Amygdala (tissue), 56 donors: Measurements from ENCODE around the gene LGALS9.
A peak's percentile ranks its signal among the peaks of the same experiment; 100 is the strongest.
"Not testable (repeated sequence)": the region's sequence is repeated elsewhere in the genome, so short reads cannot be mapped to it uniquely, and the experiment has no call there.

ENCODE experiments used
- DNase-seq, 56 donors: peaks; one replicate each; lab custom pipeline; 2025; lab: John Stamatoyannopoulos, UW

LGALS9 gene

DNA sequence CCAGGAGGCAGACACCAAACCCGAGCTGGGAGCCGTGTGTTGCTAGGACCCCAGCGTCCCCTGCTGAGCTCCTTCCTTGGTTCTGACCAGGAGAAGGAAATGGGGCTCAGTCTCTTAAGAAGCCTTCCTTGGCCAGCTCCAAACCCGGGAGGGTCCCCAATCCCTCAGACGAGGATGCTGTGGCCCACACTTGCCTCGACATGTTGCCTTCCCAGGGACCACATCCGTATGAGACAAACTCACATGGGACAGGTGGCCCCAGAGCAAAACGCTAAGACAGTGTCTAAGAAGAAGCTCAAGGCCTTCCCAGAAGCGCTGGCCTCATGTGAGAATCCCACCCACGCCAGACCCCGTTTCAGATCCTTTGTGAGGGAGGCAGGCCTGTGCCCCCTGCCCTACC is 19.8 kb downstream of the LGALS9 start:
- no peak for DNase-seq

DNA sequence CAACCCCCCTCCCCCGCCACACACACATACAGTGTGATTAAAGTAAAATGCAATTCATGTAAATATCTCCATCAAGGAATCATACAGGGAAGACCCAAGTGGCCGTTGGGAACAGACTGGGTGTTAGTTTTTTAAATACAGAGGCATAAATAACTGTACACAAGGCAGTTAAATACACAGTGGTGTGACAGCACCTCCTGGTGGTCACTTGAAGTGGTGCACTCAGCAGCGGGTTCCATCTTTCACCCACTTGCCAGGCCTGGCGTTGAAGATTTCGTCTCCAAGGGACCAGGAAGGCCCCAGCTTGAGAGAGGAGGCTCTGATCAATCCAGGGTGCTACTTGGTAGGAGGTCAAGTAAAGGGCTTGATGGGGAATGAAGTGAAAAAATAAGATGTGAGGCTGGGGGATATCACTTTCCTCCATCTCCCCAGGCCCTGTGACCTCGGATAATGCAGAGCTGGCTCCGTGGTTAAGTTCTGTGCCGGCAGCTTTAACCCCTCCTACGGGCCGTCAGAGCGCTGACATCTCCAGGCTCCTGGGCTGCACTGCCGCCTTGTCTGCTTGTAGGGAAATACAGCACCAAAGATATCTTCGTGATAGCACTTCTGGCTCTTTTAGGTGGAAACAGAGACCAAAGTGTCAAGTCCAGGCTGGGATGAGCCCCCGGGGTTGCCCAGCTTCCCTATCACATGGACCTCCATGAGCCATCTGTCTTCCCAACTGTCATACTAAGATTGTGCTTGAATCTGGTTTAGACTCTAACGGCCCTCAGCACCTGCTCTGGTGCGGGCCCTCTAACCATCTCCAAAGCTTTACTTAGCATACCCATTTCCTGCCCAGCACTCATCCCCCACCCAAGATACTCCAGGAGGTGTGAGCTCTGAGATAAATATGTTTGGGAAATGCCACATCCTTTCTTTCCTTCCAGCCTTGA is 20.7 kb downstream of the LGALS9 start:
- peak in 32 of 56 donors; percentile 2 to 79 (median 30) for DNase-seq

DNA sequence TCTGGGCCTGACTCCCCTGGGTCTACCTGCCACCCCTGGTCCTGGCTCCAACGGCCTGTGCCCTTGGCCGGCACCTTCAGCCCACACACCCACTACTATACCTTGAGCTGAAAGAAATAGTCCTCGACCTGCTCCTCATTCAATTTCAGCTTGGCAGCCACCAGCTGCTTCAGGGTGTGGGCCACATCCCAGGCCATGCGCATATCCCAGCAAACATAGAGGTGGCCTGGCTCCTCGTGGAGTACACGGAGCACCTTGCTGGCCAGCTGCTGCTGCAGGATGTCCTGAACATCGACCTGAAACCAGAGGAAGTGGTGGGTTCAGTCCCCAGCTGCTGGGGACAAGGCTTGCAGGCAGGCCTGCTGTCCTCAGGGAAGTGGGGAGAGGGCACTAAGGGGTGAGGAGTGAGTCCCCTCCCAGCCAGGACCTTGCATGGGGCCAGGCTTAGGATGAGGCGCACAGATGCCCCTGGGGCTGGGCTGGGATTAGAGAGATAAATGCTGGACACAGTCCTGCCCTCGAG is 22.5 kb downstream of the LGALS9 start:
- not testable (repeated sequence) for DNase-seq

DNA sequence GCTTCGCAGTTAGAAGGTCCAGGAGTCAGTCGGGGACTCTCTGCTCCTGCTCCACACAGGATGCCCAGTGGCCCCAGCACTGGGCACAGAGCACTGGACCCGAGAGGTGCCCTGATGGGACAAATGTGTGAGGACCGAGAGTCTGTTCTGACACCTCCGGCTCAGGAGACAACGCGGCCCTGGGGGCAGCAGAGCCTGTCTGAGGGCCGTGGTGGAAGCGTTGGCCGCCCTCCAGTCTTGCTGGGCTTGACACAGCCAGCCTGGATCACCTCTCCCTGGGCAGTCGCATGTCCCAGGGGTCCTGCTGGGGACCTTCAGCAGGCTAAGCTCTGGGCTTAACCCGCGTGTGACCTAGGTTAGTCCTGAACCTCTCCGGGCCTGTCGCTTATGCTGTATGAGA is 23.1 kb downstream of the LGALS9 start:
- DNase-seq = peak in 1 of 56 donors; percentile 25

DNA sequence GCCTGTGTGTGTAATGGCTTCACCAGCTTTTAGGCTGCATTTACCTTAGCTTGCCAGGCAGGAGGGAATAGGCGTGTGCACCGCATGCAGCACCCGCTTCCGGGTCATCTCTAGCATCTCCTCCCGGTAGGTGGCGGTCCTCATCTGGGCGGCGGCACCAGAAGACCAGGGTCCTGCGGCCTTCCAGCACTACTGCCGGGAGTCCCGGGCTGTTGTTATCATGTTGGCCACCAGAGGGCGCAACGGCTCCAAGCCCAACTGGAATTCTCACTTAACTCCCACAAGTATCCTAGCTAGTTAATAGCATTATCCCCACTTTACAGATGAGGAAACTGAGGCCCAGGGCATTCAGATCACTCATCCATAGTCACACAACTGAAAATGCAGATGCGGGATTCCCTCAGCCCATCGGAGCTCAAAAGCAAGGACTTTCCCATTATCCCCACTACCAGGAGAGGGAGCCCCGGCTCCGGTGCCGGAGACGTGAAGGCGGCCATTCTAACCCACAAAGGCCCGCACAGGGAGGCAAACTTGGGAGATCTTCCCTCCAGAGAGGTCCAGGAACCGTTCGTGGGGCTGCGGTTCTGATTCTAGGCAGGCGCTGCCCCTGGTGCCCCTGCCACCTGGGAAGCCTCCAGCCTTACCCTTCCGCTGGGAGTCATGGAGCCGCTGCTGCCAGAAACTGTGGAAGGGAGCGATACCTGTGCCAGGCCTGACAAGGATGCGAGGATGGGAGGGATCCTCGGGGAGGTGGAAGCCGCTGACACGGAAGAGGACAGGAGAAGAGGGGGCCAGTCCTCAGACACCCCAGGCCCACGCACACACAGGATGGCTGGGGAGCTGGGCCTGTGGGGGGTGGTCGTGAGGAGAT is 23.9 kb downstream of the LGALS9 start:
- DNase-seq = peak in 44 of 56 donors; percentile 7 to 80 (median 40)

DNA sequence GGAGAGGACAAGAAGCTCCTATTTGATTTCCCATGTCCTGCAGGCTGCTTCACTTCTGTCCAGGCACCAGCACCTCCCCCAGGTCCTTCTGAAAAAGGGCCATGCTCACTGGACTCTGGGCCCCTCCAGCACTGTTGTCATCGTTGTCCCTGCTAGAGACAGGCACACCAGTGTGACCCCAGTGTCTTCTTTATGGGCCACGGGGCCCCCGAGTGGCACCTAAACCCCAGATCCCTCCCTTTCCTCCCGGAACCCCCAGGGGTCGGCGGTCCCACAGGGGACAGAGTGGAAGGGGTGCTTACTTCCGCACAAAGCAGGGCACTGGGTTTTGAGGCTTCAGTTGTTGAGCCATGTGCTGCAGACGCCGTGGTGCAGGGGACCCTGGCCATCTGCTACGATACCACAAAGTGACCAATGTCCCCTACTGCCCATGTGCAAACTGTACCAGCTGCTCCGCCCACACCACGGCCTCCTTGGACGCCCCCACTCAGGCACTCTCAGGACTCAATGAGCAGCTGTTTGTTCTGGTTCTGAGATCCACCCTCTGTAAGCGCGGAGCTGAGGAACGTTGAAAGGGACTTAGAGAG is 24.6 kb downstream of the LGALS9 start:
- not testable (repeated sequence) for DNase-seq

DNA sequence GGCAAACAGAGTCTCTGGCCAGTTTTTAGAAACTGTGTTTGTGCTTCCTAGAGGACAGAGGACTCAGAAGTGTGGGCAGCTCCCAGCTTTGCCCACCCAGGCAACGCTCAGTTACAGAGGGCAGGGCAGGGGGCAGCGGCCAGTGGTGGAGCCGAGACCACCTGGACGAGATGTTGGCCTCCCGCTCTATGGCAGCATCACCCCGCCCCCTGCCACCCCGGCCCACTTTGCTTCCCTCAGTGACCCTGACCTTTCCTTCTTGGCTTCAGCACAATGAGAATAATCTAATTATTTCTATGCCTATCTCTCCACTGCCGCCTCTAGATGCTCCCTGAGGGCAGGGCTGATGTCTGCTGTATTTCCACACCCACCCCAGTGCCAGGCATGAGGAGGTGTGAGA is 25.6 kb downstream of the LGALS9 start:
- DNase-seq = not testable (repeated sequence)

DNA sequence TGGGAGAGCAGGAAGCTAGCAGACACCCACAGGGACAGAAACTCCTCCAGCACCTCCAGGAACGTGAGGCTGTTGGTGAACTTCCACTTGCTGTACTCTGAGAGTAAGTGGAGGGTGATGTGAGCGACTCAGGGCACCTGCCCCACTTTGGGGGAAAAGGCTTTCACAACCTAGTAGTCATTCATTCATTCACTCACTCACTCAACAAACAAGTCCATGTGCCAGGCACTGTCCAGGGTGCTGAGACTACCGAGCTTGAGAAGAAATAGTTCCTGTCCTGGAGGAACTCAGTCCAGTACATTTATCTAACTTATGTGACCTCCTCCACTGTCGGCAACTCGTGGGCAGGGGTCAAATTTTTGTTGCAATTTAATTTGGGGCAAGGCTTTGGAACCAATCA is 26.6 kb downstream of the LGALS9 start:
- no peak for DNase-seq

DNA sequence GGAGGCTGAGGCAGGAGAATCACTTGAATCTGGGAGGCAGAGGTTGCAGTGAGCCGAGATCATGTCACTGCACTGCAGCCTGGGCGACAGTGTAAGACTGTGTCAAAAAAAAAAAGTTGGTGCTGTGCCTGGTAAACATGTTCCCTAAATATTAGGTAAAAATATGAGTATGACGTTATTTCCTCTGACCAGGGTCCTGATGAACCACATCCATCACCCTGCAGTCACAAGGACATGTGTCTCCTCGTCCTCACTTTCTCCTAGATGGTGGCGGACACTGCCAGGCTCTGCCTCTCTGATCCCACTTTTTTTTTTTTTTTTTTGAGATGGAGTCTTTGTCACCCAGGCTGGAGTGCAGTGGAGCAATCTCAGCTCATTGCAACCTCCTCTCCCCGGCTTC is 28.7 kb downstream of the LGALS9 start:
- no peak for DNase-seq

DNA sequence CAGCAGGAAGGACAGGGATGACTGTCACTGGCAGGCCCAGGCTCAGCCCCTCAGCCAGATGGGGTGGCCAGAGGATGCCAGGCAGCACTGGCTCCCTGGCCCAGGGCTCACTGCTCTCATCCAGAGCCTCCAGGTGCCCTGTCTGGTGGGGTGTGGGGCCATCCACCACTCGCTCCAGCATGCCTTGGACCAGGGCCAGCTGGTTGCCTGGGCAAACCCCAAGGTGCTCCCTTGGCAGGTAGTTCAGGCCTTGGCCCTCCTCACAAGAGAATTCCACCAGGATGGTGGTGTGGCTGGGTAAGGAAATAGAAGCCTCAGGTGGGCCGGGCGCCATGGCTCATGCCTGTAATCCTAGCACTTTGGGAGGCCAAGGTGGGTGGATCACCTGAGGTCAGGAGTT is 29.4 kb downstream of the LGALS9 start:
- DNase-seq = no peak

DNA sequence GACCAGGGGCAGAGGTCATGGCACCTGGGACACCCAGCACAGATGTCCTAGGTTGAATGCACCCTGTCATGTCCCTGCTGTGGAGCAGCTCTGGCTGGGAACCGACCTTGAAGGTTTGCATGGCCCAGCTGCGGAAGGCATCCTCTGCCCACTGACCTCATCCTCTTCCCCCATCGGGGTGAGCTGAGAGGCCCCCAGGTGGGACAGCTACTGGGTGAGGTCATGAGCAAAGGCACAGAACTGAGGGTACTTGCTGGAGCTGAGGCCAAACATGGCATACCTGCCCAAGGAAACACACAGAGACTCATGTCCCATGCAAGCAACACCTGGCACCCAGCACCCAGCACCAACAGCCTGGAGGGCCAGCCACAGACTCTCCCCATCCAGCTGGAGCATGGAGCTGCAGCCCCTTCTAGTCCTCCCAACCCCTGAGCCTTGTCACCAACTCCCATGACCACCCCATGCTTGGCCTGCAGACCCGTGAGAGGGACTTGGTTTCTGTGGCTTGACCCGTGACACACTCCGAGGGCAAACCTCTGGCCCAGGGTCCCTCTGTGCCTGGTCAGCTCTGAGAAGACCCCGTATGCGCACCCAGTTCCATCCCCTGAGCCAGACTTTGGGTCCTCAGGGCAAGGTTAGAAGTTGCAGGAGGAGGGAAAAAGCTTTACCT is 33.1 kb downstream of the LGALS9 start:
- DNase-seq = no peak

DNA sequence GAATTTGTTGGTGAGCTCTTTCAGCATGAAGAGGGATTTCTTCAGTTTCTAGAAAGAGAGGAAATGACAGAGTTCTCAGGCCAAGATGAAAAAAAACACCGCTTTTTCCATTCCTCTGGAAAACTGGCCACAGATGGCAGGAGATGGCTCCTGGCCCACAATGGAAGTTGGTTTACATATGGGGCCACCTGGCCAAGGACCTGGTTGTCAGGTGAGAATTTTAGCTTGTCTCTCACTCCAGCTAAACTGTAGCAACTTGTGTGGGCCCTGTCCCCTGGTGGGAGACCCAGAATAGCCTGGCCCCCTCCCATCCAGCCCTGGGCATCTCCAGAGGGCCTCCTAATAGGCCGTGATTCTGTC is 33.6 kb downstream of the LGALS9 start:
- no peak for DNase-seq

DNA sequence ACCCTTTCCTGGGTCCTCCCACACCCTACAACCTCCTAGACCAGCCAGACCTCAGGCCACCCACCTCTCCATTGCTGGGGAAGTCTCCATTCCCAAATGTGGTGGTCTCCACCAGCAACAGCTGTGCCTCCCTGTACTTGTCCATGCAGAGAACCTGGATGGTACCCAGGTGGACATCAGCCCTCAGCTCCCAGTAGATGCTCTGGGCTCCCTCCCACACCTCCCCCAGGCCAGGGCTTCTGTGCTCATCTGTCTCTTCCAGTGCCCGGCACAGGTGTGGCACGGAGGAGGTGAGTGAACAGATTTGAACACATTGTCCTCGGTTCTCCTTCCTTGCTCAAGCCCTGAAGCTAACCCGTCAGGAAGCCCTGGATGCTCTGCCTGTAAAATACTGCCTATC is 34.6 kb downstream of the LGALS9 start:
- no peak for DNase-seq

DNA sequence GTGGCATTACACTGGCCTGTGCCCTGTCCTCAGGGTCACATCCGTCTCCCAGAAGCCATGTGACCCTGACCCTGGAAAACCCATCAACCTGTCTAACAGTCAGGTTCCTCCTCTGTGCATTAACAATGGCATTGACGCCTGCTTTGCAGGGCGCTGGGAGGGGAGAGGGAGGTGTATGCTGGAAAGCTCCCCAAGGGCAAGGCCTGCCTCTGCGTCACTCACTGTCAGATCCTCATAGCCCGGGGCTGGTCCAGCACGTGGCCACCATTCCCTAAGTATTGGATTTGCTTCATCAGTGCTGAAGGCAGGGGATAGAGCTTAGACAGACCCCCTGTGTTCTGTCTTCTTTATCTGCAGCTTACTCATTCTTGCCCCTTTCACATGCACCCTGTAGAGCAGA is 35.3 kb downstream of the LGALS9 start:
- DNase-seq = not testable (repeated sequence)

DNA sequence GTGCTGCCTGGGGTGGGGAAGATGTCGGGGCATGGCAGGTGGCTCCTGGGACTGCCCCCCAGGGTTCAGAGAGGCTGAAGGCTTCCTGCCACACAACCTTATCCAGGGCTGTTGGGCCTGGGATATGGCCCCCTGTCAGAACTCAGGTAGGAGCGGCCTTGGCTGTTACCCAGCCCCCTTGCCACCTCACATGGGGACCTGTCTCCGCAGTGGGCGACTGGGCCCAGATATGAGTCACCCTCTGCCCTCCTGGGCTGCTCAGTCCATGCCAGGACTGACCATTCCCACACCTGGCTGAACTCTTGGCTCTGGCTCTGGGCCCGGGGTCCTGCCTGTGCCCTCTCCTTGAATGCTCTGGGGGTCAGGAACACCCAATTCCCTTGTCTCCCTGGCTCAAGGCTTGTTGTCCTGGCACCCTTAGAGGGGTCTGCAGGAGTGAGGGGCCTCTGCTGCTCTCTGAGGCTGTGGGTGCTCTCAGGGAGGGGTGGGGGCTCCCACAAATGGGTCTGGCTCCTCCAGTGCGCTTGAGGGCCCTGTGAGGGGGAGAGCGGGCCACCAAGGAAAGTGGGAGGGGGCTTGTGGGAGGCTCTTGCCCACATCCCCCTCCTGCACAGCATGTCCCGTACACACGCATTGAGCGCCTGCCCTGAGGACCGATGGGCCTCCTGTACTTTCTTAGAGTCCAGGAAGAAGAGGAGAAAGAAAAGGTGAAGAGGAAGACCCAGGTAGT is 36.0 kb downstream of the LGALS9 start:
- DNase-seq = no peak

DNA sequence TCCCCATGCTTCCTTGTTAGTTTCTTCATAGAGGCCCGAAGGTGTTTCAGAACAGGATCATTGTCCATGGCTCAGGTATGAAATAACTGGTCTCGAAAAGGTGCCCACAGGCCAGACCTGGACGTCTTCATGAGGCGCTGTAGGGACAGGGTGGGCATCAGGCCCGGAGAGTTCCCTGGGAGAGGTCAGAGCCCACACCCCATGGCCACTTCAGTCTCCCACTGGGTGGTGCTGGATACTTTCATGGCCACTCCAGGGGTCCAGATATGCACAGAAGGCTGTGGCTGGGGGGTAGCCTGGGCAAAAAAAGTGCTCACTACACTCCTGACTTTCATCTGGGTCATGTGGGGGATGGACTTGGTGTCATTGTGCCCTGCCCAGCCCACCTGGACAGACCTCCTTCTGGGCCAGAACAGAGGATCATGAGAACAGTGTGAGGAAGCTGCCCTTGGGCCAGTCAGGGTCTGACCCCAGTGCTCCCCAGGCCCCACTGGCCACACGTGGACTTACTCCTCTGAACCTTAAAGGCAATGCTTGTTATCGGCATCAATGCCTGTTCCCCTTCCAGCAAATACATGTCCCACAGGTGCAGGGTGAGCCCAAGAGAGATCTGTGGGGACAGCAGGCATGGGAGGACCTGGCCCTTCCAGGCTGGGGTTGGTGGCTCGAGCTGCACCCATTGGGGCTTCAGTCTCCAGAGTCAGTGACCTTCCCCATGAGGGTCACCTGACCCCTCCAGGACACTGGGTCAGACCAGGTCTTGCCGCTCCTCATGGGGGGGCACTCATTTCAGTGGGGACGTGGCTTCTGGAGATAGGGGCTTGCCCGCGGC is 36.9 kb downstream of the LGALS9 start:
- no peak for DNase-seq

DNA sequence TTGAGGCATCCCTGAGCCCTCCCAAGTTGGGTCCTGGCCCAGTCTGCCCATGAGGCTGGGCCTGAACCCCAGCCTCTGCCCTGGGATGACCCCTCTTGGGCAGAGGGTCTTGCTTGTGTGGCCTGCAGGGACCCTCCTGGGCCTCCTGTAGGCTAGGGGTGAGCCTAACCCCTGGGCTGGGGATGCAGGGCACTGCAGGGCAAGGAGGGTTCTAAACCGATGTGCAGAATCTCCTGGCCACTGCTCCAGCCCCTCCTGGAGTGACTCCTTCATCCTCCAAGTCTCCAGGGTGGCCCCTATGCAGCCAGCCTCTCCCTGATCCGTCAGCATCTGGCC is 37.5 kb downstream of the LGALS9 start:
- no peak for DNase-seq

DNA sequence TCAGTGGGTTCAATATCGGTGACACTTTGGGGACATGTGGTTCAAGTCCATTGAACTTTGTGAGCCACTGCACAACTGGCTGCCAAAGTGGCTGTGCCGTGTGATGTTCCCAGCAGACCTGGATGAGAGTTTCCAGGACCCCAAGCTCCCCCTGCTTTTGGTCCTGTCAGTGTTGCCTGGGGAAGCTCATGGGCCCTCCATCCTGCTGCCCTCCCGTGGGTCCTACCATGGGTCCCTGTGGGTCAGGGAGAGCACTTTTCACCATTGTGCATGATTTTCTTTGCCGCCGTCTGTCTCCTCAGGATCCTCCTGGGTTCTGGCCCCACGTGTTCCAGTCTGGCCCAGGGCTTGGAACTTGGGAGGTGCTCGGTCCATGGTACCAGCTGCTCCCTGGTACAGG is 38.1 kb downstream of the LGALS9 start:
- no peak for DNase-seq

DNA sequence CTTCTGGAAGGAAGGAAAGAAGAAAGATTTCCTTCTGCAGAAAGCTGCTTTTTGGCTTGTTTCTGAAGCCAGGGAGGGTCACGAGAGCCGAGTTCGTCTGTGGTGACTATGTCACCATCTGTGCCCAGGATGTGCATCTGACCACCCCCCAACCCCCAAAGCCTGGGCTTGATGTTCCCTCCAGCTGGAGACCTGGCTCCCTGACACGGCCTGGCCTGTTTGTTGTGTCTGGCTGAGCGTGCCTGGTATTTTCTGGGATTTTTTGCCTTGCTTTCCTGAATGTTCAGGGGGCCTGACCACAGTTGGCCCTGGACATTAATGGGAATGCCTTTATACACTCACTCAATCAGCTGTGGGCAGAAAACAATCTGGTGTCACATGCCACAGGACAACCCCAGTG is 38.9 kb downstream of the LGALS9 start:
- no peak for DNase-seq
